Panc1 (cell line): ENCODE data around the gene HTRA2.
A peak's percentile ranks its signal among the peaks of the same experiment; 100 is the strongest.

Experiments used
- CTCF ChIP-seq: fragments of 450-650 bp; IDR thresholded peaks from 2 replicates; pipeline ENCODE4 v1.5.1; 2017; ENCODE audit warnings: mild to moderate bottlenecking
- POLR2AphosphoS5 ChIP-seq: IDR thresholded peaks from 2 replicates; pipeline ENCODE4 v1.6.1; 2012; ENCODE audit warnings: mild to moderate bottlenecking, low read depth, low read length, moderate library complexity
- SIN3A ChIP-seq: IDR thresholded peaks from 2 replicates; pipeline ENCODE4 v1.6.1; 2012; ENCODE audit warnings: low read depth, mild to moderate bottlenecking, low read length, moderate library complexity, borderline replicate concordance; ENCODE audit not compliant: insufficient read depth
- TCF7L2 ChIP-seq: IDR thresholded peaks from 2 replicates; pipeline ENCODE4 v1.6.1; 2011; ENCODE audit warnings: mild to moderate bottlenecking, low read depth, low read length, inconsistent platforms

DNA sequence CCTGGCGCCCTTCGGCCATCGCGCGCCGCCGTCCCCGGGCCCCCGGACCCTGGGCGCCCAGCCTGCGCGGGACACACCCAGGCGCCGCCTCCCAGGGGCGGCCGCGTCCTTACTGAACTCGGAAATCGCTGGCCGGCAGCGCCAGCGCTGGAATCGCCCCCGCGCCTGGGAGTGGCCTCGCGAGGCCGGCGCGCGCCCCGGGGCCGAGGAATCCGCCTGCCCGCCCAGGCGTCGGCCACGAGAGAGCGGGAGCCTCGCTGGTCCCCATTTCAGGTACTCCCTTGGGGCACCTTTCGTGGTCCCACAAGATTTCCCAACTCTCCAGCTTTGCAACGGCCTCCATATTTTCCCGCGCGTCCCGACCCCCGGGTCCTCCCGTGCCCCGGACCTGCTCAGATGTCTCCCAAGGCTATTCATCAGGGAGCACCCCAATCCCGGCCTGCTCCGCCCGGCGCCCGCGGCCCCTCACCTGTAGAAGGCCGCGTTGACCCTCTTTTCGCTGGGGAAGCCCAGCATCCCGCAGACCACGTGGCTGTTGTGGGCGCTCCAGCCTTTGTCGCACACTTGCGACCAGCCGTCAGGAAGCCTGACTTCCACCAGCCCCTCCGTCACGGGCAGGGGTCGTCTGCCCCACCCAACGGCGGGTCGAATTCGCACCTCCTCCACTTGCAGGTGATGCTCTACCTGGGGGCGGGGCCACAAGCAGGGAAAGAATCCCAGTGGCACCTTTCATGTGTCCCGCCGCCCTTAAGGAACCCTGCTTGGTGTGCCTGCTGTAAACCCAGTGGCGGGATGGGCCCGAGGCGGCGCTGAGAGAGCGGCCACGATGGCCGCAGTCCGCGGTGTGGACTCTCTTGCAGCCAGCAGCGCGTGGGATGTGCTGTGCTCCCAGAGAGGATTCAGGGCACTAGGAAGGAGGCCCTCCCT is 19.4 kb downstream of the HTRA2 start:
- TF ChIP-seq CTCF (no peak), POLR2AphosphoS5 (peak; percentile 70), SIN3A (0 out of 2 replicates have a peak, but pooled peaks have one; percentile 32), TCF7L2 (peak; percentile 57; the same call in 1 of the 2 replicates)
